D721Med (cell line): ENCODE data around the gene SLC35G4.
"Not testable (repeated sequence)": the region's sequence is repeated elsewhere in the genome, so short reads cannot be mapped to it uniquely, and the experiment has no call there.

Experiments
- DNase-seq: peaks from one replicate; pipeline ENCODE4 v3.0.0; 2011; ENCODE audit warnings: low spot score; ENCODE audit not compliant: insufficient read length
- FAIRE-seq: peaks from 2 replicates; lab custom pipeline; 2011; peaks lifted over from hg19 to GRCh38; lab: Jason Lieb, UNC
- TF ChIP-seq, protein P1 (sequence below): IDR thresholded peaks from 2 replicates; pipeline ENCODE4 v1.5.1; 2012; ENCODE audit warnings: mild to moderate bottlenecking, control low read depth; ENCODE audit not compliant: insufficient read depth; ENCODE audit errors: missing control alignments

The SLC35G4 gene

DNA sequence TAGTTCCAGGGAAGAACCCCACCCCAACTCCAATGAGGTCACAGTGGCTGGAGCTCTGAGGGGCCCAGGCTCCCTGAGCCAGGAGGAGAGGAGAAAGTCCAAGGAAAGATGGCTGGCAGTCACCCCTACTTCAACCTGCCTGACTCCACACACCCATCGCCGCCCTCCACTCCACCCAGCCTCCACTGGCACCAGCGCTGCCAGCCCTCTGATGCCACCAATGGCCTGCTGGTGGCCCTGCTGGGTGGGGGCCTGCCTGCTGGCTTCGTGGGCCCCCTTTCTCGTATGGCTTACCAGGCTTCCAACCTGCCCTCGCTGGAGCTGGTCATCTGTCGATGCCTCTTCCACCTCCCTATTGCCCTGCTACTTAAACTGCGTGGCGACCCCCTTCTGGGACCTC lies at the start of gene SLC35G4:
Gene SLC35G4 (plus strand): TSS at position 109 of the 400 bp plus-strand sequence. CDS start 0 bp downstream, at position 109.
- not testable (repeated sequence) for DNase-seq, FAIRE-seq

DNA sequence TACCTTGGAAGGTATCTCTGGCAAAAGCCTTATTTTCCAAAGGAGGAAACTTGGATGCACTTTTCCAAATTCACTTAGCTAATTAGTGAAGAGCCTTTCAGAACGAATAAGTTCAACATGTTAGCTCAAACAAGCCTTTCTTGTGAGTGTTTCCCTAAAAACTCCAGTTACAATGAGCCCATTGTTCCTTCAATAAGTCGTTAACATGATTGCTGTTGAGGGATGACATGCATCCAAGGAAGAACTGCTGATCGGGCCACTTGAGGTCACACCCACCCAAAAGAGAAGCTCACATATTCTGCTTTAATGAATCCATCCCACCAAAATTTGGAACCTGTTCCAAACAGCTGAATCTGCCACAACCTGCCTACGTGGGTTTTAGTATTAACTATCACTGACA lies 48.1 kb upstream of the SLC35G4 start:
- TF ChIP-seq, protein P1, sequence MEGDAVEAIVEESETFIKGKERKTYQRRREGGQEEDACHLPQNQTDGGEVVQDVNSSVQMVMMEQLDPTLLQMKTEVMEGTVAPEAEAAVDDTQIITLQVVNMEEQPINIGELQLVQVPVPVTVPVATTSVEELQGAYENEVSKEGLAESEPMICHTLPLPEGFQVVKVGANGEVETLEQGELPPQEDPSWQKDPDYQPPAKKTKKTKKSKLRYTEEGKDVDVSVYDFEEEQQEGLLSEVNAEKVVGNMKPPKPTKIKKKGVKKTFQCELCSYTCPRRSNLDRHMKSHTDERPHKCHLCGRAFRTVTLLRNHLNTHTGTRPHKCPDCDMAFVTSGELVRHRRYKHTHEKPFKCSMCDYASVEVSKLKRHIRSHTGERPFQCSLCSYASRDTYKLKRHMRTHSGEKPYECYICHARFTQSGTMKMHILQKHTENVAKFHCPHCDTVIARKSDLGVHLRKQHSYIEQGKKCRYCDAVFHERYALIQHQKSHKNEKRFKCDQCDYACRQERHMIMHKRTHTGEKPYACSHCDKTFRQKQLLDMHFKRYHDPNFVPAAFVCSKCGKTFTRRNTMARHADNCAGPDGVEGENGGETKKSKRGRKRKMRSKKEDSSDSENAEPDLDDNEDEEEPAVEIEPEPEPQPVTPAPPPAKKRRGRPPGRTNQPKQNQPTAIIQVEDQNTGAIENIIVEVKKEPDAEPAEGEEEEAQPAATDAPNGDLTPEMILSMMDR, result no peak
- DNase-seq (no peak), FAIRE-seq (no peak)

DNA sequence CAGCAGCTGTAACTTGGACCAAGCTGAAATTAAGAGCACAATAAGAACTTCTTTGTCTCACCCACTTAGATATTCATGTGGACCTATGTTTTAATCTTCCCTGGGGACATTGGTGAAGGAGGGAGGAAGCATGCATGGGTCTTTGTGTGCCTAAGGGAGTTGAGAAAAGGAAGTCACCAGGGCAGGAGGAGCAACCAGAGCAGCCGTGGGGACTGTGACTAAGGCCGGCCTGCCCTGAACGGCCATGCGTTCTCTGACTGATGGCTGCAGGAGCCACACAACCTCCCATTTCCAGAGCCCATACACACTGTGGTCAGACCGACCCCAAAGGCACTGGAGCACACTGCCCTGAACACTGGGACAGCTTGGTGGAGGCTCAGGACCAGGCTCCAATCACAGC lies 43.7 kb upstream of the SLC35G4 start:
- TF ChIP-seq, protein P1, result no peak
- FAIRE-seq, result no peak

DNA sequence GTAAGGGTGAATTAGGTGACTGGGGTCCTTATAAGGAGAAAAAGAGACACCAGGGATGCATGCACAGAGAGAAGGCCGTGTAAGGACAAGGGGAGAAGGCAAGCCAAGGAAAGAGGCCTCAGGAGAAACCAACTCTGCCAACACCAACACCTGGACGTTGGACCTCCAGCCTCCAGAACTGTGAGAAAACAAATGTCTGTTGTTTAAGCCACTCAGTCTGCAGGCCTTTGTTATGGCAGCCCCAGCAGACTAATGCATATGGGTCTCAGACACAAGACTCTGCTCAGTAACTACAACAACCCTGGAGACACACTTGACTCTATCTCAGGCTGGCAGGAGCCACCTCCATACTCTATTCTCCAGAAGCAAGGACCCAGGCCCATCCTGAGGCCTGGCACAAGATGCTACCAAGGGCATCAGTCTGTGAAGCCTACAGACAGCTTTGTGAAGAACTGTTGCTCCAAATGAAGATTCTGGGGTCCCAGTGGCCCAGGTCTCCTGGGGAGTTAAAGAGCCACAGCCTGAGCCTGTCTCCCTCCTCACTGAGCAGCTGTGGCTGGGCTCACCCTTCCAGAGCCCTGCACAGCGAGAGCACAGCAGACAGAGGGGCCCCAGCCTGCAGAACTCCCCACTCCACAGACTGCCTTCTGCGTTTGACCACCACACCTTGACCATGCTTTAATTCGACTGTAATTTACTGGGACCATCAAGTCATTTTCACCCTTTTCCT lies 43.0 kb upstream of the SLC35G4 start:
- TF ChIP-seq, protein P1, result no peak
- FAIRE-seq (no peak), DNase-seq (no peak)

More for the DNA sequence above, 43.7 kb upstream of the SLC35G4 start:
- DNase-seq, result no peak

DNA sequence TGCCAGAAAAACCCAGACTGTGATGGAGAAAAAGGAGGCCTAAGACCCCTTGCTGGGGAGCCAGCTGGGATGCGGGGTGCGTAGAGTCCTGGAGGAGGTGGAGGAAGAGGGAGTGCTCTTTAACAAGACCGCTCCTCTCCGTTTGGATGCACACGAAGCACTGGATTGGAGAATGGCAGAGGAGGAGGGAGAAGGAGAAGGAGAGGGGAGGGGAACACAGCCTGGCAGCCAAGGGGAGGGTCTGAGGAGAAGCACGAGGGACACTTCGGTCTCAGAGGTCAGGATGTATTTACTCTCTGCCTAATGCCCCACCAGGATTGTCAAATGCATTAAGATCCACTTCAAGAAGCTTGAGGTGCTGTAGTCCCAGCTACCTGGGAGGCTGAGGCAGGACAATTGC lies 42.0 kb upstream of the SLC35G4 start:
- FAIRE-seq, result no peak
- TF ChIP-seq, protein P1, result no peak
- DNase-seq, result no peak

DNA sequence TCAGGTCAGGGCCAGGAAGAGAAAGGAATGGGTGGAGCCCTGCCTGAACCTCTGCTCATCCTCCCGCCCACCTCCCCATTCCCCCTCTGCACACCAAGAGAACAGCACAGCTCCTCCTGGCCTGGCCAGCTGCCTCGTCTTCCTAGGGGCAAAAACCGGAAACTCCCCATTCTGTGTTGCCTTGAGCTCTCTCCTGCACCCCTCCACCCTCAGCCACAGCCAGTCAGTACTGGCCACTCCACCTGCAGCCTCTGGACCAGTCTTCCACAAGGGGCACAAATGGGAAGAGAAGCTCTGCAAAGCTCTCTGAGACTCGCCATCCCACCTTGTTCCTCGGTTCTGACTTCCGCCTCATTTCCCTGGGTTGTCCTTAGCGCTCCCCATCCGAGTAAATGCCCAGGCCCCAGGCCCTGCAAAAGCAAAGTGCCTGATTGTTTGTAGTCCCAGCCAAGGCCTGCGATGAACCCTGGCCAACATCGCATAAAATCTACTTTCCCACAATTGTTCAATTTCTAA lies 39.3 kb upstream of the SLC35G4 start:
- no peak for DNase-seq
- FAIRE-seq, result no peak
- TF ChIP-seq, protein P1, result no peak

DNA sequence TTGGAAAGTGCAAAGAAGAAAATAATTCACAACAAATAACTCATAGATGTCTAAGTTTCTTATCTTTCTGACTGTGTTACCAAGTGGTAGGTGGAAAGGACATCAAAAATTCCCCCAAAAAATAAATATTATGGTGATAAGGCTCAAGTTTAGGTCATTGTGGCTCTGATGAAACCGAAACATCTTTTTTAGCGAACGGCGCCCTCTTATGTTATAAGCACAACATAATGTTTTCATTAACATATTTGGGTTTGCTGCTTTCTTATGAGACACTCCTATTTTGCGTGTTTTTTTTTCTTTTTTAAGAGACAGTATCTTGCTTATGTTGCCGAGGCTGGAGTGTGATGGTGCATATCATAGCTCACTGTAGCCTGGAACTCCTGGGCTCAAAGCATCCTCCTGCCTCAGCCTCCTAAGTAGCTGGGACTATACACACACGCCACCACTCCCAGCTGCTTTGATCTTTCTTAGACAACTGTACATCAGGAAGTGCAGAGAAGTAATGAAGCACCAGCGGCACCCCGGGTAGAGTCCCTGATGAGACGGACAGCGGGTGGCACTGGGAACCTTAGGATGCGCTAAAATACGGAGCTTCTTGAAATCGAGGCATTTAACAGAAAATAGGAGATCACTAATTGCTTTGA lies 38.5 kb upstream of the SLC35G4 start:
- no peak for DNase-seq
- TF ChIP-seq, protein P1, result peak; percentile 26
- FAIRE-seq, result no peak
